ENCODE results near the gene PLA2G4E.

GRCh38 chr15:41971895-41972252 is 49.0 kb downstream of the PLA2G4E start:
- TF ChIP-seq POLR2A (IDR thresholded peaks at IDR 0.05), result no peak
- TF ChIP-seq, protein P1, sequence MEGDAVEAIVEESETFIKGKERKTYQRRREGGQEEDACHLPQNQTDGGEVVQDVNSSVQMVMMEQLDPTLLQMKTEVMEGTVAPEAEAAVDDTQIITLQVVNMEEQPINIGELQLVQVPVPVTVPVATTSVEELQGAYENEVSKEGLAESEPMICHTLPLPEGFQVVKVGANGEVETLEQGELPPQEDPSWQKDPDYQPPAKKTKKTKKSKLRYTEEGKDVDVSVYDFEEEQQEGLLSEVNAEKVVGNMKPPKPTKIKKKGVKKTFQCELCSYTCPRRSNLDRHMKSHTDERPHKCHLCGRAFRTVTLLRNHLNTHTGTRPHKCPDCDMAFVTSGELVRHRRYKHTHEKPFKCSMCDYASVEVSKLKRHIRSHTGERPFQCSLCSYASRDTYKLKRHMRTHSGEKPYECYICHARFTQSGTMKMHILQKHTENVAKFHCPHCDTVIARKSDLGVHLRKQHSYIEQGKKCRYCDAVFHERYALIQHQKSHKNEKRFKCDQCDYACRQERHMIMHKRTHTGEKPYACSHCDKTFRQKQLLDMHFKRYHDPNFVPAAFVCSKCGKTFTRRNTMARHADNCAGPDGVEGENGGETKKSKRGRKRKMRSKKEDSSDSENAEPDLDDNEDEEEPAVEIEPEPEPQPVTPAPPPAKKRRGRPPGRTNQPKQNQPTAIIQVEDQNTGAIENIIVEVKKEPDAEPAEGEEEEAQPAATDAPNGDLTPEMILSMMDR (IDR thresholded peaks at IDR 0.05), result no peak

Data from breast epithelium (tissue), 3 donors.